Mucosa of descending colon (tissue), 3 donors: ENCODE data around the gene KRTAP5-8. TPM values are rescaled to one million over a fixed set of nuclear protein-coding genes. Genes with fewer than 3 reads are reported as not detected.
"Not testable (repeated sequence)": the region's sequence is repeated elsewhere in the genome, so short reads cannot be mapped to it uniquely, and the experiment has no call there.

Experiments used
- ATAC-seq: fragments of 200-7000 bp; cut with Tn5 transposase; one replicate; pipeline ENCODE4 v1.9.1; 2020; ENCODE audit warnings: mild to moderate bottlenecking, moderate library complexity
- DNase-seq, 3 donors: peaks; one replicate each; pipeline ENCODE4 v3.0.0-alpha.2; 2020
- H3K36me3 ChIP-seq: fragments of 200-600 bp; one replicate; pipeline ENCODE4 v1.8.0; 2021; ENCODE audit warnings: low read depth, mild to moderate bottlenecking
- H3K4me1 ChIP-seq: fragments of 200-600 bp; one replicate; pipeline ENCODE4 v1.8.0; 2021; ENCODE audit warnings: low read depth, mild to moderate bottlenecking
- H3K4me3 ChIP-seq: fragments of 200-600 bp; one replicate; pipeline ENCODE4 v1.8.0; 2021; ENCODE audit warnings: mild to moderate bottlenecking
- H3K9me3 ChIP-seq: fragments of 200-600 bp; one replicate; pipeline ENCODE4 v1.8.0; 2021; ENCODE audit warnings: mild to moderate bottlenecking
- intact Hi-C, 2 donors: fragments of 100-400 bp; cut with DNase I in 1 of 2; cut with micrococcal nuclease in 1 of 2; formaldehyde crosslinking; loops; one replicate each; pipeline versions ENCODE4 v1.11.0 to v1.11.1; 2022; cut with DNase I, micrococcal nuclease
- total RNA-seq, 3 donors: library from RNA; stranded (reverse); fragmentation: NEBNext Ultra II Directional in 2 of 3; extraction: Animal tissue kit (Norgen Biotek cat#: 25700) in 2 of 3; gene quantifications; one replicate each; pipeline versions ENCODE4 v1.2.1 to v1.2.4, GENCODE V29; 2021 to 2023
- TF ChIP-seq, protein P1 (sequence below): fragments of 200-600 bp; IDR thresholded peaks from one replicate; pipeline ENCODE4 v1.8.0; 2022; ENCODE audit warnings: antibody characterized with exemption, mild to moderate bottlenecking
- donor health status: DM: no; HTN: no; CAD: no; lungs with moderate emphysema.
- donor health status: DM: no; HTN: no; CAD: no.
- donor health status: DM: no; HTN: yes; CAD: no.

Gene KRTAP5-8
- total RNA-seq, 3 donors from 2014 or later: 0.35 to 1.1 TPM; not detected in 1

DNA sequence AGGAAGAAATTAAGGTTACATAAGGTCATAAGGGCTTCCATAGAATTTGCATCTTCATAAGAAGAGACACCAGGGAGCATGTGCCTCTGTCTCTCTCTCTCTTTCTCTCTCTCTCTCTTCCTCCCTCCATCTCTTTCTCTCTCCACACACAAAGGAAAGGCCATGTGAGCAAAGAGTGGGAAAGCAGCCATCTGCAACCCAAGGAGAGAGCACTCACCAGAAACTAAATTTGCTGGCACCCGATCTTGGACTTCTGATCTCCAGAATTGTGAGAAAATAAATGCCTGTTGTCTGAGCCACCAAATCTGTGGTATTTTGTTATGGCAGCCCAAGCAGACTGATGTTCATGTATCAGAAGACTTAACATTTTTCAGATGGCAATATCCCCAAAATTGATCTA, 21.2 kb downstream of the KRTAP5-8 start:
- no peak for DNase-seq
- Histone ChIP-seq H3K4me3 (no peak overlapping the region), H3K4me1 (no peaks in the 10 kb centered on the region), H3K36me3 (no peaks in the 10 kb centered on the region), H3K9me3 (no peaks in the 10 kb centered on the region)
- no peak for ATAC-seq
- TF ChIP-seq, protein P1, sequence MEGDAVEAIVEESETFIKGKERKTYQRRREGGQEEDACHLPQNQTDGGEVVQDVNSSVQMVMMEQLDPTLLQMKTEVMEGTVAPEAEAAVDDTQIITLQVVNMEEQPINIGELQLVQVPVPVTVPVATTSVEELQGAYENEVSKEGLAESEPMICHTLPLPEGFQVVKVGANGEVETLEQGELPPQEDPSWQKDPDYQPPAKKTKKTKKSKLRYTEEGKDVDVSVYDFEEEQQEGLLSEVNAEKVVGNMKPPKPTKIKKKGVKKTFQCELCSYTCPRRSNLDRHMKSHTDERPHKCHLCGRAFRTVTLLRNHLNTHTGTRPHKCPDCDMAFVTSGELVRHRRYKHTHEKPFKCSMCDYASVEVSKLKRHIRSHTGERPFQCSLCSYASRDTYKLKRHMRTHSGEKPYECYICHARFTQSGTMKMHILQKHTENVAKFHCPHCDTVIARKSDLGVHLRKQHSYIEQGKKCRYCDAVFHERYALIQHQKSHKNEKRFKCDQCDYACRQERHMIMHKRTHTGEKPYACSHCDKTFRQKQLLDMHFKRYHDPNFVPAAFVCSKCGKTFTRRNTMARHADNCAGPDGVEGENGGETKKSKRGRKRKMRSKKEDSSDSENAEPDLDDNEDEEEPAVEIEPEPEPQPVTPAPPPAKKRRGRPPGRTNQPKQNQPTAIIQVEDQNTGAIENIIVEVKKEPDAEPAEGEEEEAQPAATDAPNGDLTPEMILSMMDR: no peak
- intact Hi-C loops: no loop called here

GRCh38 chr11:71562120-71562519, 24.3 kb downstream of the KRTAP5-8 start:
- no peak for DNase-seq
- no peak for ATAC-seq
- H3K4me1 ChIP-seq: no peaks in the 10 kb centered on the region
- no peaks in the 10 kb centered on the region for H3K36me3 ChIP-seq
- TF ChIP-seq, protein P1: no peak
- intact Hi-C loops: no loop called here
- no peaks in the 10 kb centered on the region for H3K9me3 ChIP-seq
- H3K4me3 ChIP-seq: no peak overlapping the region

DNA sequence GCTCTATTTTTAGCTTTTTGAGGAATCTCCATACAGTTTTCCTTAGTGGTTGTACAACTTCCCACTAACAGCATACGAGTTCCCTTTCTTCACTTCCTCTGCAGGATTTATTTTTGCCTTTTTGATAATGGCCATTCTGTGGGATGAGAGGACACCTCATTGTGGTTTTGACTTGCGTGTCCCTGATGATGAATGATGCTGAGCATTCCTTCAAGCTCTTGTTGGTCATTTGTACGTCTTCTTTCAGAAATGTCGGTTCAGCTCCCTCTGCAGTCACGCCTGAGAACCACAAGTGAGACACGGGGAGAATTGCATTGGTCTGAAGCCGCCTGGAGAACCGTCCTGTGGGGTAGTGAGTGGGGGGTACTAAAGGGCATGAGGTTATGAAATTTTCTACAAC, 25.6 kb downstream of the KRTAP5-8 start:
- ATAC-seq (peak; percentile 59), DNase-seq (peak in 1 of 3 donors; percentile 28)
- H3K4me3 ChIP-seq: no peak overlapping the region
- H3K9me3 ChIP-seq: no peaks in the 10 kb centered on the region
- no peaks in the 10 kb centered on the region for H3K4me1 ChIP-seq
- intact Hi-C loops: no loop called here
- H3K36me3 ChIP-seq: no peaks in the 10 kb centered on the region
- TF ChIP-seq, protein P1: no peak

- TF ChIP-seq, protein P1: no peak
- intact Hi-C loops: no loop called here
- H3K36me3 ChIP-seq: no peaks in the 10 kb centered on the region
- no peaks in the 10 kb centered on the region for H3K9me3 ChIP-seq
- H3K4me3 ChIP-seq: no peak overlapping the region
- ATAC-seq (peak; percentile 39), DNase-seq (no peak)
- H3K4me1 ChIP-seq: no peaks in the 10 kb centered on the region
These were observed 26.6 kb downstream of the KRTAP5-8 start for GRCh38 chr11:71564430-71564829.

GRCh38 chr11:71565263-71565662, 27.4 kb downstream of the KRTAP5-8 start, which contains the start of gene KRTAP5-10:
Gene KRTAP5-10, plus strand, starts transcription at chr11:71565563. Its CDS starts 25 bp downstream, at chr11:71565588.
- no peaks in the 10 kb centered on the region for H3K36me3 ChIP-seq
- intact Hi-C loops: no loop called here
- no peak for DNase-seq
- H3K9me3 ChIP-seq: no peaks in the 10 kb centered on the region
- TF ChIP-seq, protein P1: no peak
- no peak within 1 kb of the TSS for H3K4me3 ChIP-seq
- no peak for ATAC-seq
- H3K4me1 ChIP-seq: no peaks in the 10 kb centered on the region

GRCh38 chr11:71566081-71566620, 28.3 kb downstream of the KRTAP5-8 start:
- DNase-seq: peak in 2 of 3 donors; percentile 17 to 62
- TF ChIP-seq, protein P1: no peak
- peak; percentile 26 for ATAC-seq
- no peak overlapping the region for H3K4me3 ChIP-seq
- no peaks in the 10 kb centered on the region for H3K4me1 ChIP-seq
- no peaks in the 10 kb centered on the region for H3K9me3 ChIP-seq
- H3K36me3 ChIP-seq: no peaks in the 10 kb centered on the region
- intact Hi-C loops: no loop called here

- H3K4me3 ChIP-seq, DNase-seq, H3K4me1 ChIP-seq, H3K36me3 ChIP-seq, intact Hi-C loops, H3K9me3 ChIP-seq: not testable (repeated sequence)
- peak; percentile 29 for ATAC-seq
These were observed 29.1 kb downstream of the KRTAP5-8 start for GRCh38 chr11:71566626-71567599.

GRCh38 chr11:71567633-71568032, 29.8 kb downstream of the KRTAP5-8 start:
- H3K4me1 ChIP-seq, H3K36me3 ChIP-seq, ATAC-seq, DNase-seq, intact Hi-C loops, H3K4me3 ChIP-seq, H3K9me3 ChIP-seq: not testable (repeated sequence)
